Kidney capillary endothelial cell (primary cell): ENCODE results near the gene NFKB1.
"Not testable (repeated sequence)": the region's sequence is repeated elsewhere in the genome, so short reads cannot be mapped to it uniquely, and the experiment has no call there.

Source experiments
- DNase-seq: peaks from one replicate; pipeline ENCODE4 v3.0.0-alpha.2; 2018; ENCODE audit warnings: low spot score

The NFKB1 gene

GRCh38 chr4:102598762-102599374, 97.7 kb downstream of the NFKB1 start:
- DNase-seq, result no peak

- DNase-seq, result no peak
Measured at GRCh38 chr4:102599455-102599854, 98.3 kb downstream of the NFKB1 start.

DNA sequence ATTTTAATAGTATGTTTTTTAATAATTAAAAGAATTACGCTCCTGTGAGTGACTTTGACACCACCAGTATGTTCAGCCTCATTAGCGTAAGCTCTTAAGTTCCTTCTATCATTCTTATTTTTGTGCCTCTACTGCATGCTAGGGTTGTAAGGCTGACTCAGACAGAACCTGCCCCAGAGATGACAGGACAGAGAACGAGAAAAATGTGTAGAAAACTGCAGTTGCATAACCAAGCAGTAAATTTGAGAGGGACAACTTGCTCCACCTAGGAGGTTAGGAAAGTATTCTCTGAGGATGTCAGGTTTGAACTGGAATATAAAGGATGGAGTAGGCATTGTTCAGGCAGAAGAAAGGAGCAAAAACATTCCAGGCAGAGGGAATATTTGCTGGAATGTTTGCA, 98.7 kb downstream of the NFKB1 start:
- no peak for DNase-seq

- DNase-seq, result no peak
Measured at GRCh38 chr4:102600689-102601088, 99.5 kb downstream of the NFKB1 start.

- no peak for DNase-seq
Measured at GRCh38 chr4:102601586-102602227, 100.5 kb downstream of the NFKB1 start.

DNA sequence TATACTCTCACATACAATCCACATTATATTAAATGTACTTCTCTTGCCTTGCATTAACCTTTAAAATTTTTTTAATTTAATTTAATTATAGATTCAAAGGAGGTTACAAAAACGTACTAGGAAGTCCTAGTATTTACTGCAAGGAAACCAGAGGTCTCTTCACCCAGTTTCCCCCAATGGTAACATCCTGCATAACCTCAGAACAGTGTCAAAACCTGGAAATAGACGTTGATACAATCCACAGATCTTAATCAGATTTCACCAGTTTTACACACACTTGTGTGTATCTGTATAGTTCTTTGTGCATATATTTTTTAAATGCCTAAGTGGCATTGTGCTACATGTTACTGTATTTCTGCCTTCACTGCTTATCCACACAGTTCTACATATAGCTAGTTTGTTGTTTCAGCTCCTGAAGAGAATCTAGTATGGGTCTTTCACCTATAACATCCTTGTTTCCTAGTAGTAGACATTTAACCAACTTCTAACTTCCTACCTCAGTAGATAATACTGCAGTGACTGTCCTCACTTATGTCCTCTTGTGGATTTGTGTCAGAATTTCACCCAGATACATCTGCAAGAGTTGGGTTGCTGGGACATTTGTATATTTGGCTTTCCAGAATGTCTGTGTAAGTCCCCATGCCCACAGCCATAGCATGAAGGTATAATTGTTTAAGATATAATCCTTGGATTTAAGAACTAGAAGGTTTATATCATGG, 103.2 kb downstream of the NFKB1 start:
- DNase-seq, result no peak

DNA sequence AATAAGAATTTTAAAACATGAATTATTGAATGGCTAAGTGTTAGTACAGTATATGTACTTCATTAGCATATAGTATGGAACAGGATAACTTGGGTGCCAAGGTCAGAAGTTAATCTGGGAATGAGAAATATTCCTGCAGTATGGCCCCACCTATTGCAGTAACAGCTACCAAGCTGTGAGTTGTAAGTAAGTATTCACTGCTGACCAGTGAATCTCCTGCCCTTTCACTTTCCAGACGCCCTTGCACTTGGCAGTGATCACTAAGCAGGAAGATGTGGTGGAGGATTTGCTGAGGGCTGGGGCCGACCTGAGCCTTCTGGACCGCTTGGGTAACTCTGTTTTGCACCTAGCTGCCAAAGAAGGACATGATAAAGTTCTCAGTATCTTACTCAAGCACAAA, 105.1 kb downstream of the NFKB1 start:
- no peak for DNase-seq

DNA sequence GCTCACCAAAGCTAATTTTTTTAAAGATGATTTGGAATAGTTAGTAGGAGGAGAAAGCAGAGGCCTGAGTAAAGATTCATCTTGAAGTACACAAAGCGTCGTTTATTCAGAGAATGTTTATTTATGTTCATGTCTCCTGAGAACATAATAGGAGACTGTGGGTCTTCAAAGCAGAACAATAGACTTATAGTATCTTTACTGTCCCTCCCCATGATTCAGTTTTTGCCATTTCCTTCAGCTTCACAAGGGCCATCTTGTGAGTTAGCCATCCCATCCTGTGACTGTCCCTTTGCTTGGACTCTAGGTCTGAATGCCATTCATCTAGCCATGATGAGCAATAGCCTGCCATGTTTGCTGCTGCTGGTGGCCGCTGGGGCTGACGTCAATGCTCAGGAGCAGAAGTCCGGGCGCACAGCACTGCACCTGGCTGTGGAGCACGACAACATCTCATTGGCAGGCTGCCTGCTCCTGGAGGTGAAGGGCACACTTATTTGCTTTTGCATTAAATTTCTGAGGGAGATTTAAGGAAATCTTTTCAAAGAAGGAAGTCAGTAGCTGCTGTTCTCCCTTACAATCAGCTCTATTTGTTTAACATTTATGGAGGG, 105.8 kb downstream of the NFKB1 start:
- peak; percentile 52 for DNase-seq

DNA sequence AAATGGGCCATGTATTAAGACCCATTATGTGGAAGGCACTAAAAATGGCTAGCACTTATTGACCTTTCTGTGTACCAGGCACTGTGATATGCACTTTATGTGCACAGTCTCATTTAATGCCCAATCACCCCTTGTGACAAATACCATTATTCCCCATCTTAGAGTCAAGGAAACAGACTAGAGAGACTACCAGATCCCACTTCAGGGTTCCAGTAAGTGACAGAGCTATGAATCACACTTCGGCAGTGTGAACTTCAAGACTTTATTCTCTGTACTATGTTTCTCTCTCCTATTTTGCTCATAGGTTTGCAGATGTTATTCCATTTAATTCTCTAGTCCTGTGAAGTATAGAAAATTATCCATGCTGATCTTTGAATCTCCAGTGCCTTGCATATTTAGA, 107.0 kb downstream of the NFKB1 start:
- peak; percentile 71 for DNase-seq

DNA sequence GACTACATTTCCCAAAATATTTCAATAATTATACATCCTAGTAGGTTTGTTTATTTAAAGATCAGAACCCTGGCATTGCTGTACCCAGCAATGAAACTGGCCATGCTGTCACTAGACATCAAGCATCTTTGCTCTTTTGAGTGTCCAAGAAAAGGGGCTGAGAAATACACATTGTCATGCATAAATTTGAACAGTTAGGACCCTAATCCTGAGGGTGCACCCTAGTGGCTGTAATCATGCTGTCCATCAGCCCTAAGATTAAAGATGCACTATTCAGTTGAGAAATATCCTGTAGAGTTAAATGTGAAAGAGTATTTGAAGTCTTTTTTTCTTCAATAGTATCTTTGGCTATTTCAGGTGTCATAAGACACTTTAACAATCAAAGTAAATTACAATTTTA, 108.8 kb downstream of the NFKB1 start:
- DNase-seq, result no peak

DNA sequence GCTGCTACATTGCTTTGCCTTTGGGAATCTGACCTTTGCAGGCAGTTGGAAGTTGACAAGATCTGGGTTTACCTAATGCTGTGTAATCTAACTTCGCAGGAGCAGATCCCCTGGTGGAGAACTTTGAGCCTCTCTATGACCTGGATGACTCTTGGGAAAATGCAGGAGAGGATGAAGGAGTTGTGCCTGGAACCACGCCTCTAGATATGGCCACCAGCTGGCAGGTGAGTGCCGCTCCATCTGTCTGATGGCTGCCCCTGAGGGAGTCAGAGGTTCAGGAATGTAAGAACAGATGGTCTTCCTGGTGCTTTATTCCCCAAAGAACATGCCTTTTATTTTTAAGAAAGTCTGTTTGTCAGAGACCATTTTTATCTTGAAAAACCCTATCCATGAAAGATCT, 109.3 kb downstream of the NFKB1 start:
- DNase-seq, result no peak

DNA sequence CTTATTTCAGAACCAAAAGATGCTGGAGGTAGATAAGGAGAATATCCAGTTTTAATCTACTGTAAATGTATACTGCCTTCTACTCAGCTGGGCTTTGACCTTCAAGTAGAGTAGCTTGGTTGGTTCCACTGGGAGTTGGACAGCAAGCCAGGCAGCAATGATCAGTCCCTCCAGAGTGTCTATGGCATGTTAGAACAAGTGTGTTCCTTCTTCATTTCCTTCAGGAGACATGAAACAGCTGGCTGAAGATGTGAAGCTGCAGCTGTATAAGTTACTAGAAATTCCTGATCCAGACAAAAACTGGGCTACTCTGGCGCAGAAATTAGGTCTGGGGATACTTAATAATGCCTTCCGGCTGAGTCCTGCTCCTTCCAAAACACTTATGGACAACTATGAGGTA, 111.1 kb downstream of the NFKB1 start:
- DNase-seq, result no peak

- peak; percentile 57 for DNase-seq
Measured at GRCh38 chr4:102612824-102613366, 111.7 kb downstream of the NFKB1 start.

GRCh38 chr4:102614801-102615200, 113.6 kb downstream of the NFKB1 start:
- DNase-seq, result peak; percentile 86

DNA sequence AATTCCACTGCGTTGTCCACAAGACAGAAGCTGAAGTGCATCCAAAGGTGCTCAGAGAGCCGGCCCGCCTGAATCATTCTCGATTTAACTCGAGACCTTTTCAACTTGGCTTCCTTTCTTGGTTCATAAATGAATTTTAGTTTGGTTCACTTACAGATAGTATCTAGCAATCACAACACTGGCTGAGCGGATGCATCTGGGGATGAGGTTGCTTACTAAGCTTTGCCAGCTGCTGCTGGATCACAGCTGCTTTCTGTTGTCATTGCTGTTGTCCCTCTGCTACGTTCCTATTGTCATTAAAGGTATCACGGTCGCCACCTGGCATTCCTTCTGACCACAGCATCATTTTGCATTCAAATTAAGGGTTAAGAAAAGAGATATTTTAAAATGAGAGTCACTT, 115.5 kb downstream of the NFKB1 start:
- DNase-seq, result peak; percentile 77

DNA sequence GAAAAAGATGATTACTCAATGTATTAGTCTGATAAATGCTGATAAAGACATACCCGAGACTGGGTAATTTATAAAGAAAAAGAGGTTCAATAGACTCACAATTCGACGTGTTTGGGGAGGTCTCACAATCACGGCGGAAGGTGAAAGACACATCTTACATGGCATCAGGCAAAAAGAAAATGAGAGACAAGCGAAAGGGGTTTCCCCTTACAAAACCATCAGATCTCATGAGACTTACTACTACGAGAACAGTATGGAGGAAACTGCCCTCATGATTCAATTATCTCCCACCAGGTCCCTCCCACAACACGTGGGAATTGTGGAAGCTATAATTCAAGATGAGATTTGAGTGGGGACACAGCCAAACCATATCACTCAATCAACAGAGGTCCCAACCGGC, 117.9 kb downstream of the NFKB1 start:
- not testable (repeated sequence) for DNase-seq

GRCh38 chr4:102619776-102620631, 118.8 kb downstream of the NFKB1 start:
- DNase-seq, result not testable (repeated sequence)

GRCh38 chr4:102620697-102621497, 119.7 kb downstream of the NFKB1 start:
- peak; percentile 60 for DNase-seq

GRCh38 chr4:102623622-102624021, 122.5 kb downstream of the NFKB1 start:
- DNase-seq, result peak; percentile 46

- DNase-seq, result no peak
Measured at GRCh38 chr4:102624505-102624904, 123.3 kb downstream of the NFKB1 start.
